OCI-LY1 (cell line): ENCODE measurements around the gene CLRN2.

Experiments
- H2AFZ ChIP-seq: fragments of 200-600 bp; sonication (generic), shearing (Covaris generic); 2 replicates; pipeline ENCODE4 v1.6.0; 2014; ENCODE audit warnings: antibody characterized with exemption, mild to moderate bottlenecking, low read length
- H3F3A ChIP-seq: fragments of 200-600 bp; sonication (generic), shearing (Covaris generic); 2 replicates; pipeline ENCODE4 v1.6.0; 2014; ENCODE audit warnings: mild to moderate bottlenecking, antibody characterized with exemption, low read length, moderate library complexity; ENCODE audit not compliant: insufficient read depth
- H3K27ac ChIP-seq: fragments of 200-600 bp; sonication (generic); 2 replicates; pipeline ENCODE4 v1.5.1; 2014; ENCODE audit warnings: low read length, mixed run types, mild to moderate bottlenecking, low read depth; ENCODE audit not compliant: poor library complexity, severe bottlenecking
- H3K27me3 ChIP-seq: fragments of 200-600 bp; sonication (generic); 2 replicates; pipeline ENCODE4 v1.6.0; 2014; ENCODE audit warnings: antibody characterized with exemption, mild to moderate bottlenecking, low read length, moderate library complexity; ENCODE audit not compliant: insufficient read depth
- H3K36me3 ChIP-seq: fragments of 200-600 bp; sonication (generic); 2 replicates; pipeline ENCODE4 v1.6.1; 2014; ENCODE audit warnings: mild to moderate bottlenecking, antibody characterized with exemption, low read length, moderate library complexity, mixed read lengths; ENCODE audit not compliant: insufficient read depth
- H3K4me1 ChIP-seq: fragments of 200-600 bp; sonication (generic); 2 replicates; pipeline ENCODE4 v1.5.1; 2014; ENCODE audit warnings: mild to moderate bottlenecking, low read length, moderate library complexity; ENCODE audit not compliant: insufficient read depth, severe bottlenecking
- H3K4me2 ChIP-seq: fragments of 200-600 bp; sonication (generic), shearing (Covaris generic); 2 replicates; pipeline ENCODE4 v1.6.1; 2014; ENCODE audit warnings: low read length
- H3K4me3 ChIP-seq: fragments of 200-600 bp; sonication (generic); 2 replicates; pipeline ENCODE4 v1.5.1; 2014; ENCODE audit warnings: low read length, low read depth, mild to moderate bottlenecking, mixed read lengths; ENCODE audit not compliant: poor library complexity, severe bottlenecking
- H3K79me2 ChIP-seq: fragments of 200-600 bp; shearing (Covaris generic); 2 replicates; pipeline ENCODE4 v1.6.1; 2016; ENCODE audit warnings: mixed run types, low read length, mixed read lengths; ENCODE audit not compliant: insufficient read depth
- H3K9ac ChIP-seq: fragments of 200-600 bp; sonication (generic), shearing (Covaris generic); 2 replicates; pipeline ENCODE4 v1.6.1; 2014; ENCODE audit warnings: mild to moderate bottlenecking, low read length, mixed read lengths
- H3K9me2 ChIP-seq: fragments of 200-600 bp; sonication (generic), shearing (Covaris generic); 2 replicates; pipeline ENCODE4 v1.6.1; 2014; ENCODE audit warnings: low read depth, mild to moderate bottlenecking, low read length, mixed read lengths
- H3K9me3 ChIP-seq: fragments of 200-600 bp; shearing (Covaris generic); 2 replicates; pipeline ENCODE4 v1.6.1; 2014; ENCODE audit warnings: low read length, mixed read lengths
- H4K20me1 ChIP-seq: fragments of 200-600 bp; sonication (generic), shearing (Covaris generic); 2 replicates; pipeline ENCODE4 v1.6.0; 2016; ENCODE audit warnings: mild to moderate bottlenecking, low read length; ENCODE audit not compliant: insufficient read depth
- CTCF ChIP-seq: fragments of 200-600 bp; sonication (generic), shearing (Covaris generic); IDR thresholded peaks from 2 replicates; pipeline ENCODE4 v1.5.1; 2017; ENCODE audit warnings: mild to moderate bottlenecking, antibody characterized with exemption, low read length, moderate library complexity, mixed read lengths
- EZH2 ChIP-seq: fragments of 200-600 bp; sonication (generic), shearing (Covaris generic); IDR thresholded peaks from 2 replicates; pipeline ENCODE4 v1.8.0; 2017; ENCODE audit warnings: borderline replicate concordance, mixed run types, mild to moderate bottlenecking, antibody characterized with exemption, low read length, moderate library complexity, mixed read lengths

CLRN2 gene, protein sequence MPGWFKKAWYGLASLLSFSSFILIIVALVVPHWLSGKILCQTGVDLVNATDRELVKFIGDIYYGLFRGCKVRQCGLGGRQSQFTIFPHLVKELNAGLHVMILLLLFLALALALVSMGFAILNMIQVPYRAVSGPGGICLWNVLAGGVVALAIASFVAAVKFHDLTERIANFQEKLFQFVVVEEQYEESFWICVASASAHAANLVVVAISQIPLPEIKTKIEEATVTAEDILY

GRCh38 chr4:17514865-17515264 lies at the start of gene CLRN2:
TSS of gene CLRN2 (plus strand) at chr4:17515165. CDS start at chr4:17515267, 102 bp downstream.
- H3K4me1 ChIP-seq, result peaks cover 18% of the 10 kb centered on the region
- no peaks in the 10 kb centered on the region for H3K9me2 ChIP-seq
- no peak within 1 kb of the TSS for H3K27ac ChIP-seq
- TF ChIP-seq CTCF (no peak), EZH2 (no peak)
- no peak within 1 kb of the TSS for H3K4me3 ChIP-seq
- H4K20me1 ChIP-seq, result no peaks in the 10 kb centered on the region
- H3K27me3 ChIP-seq, result no peaks in the 10 kb centered on the region
- H3K9ac ChIP-seq, result no peak within 1 kb of the TSS
- no peak within 1 kb of the TSS for H2AFZ ChIP-seq
- H3K36me3 ChIP-seq, result no peaks in the 10 kb centered on the region
- H3K9me3 ChIP-seq, result no peaks in the 10 kb centered on the region
- H3F3A ChIP-seq, result no peaks in the 10 kb centered on the region
- no peaks in the 10 kb centered on the region for H3K79me2 ChIP-seq
- H3K4me2 ChIP-seq, result no peak within 1 kb of the TSS

GRCh38 chr4:17468619-17469221 lies 46.2 kb upstream of the CLRN2 start:
- Histone ChIP-seq H3K4me1 (no peaks in the 10 kb centered on the region), H2AFZ (no peak overlapping the region), H3K36me3 (no peaks in the 10 kb centered on the region), H3K9ac (no peak overlapping the region), H3F3A (no peaks in the 10 kb centered on the region), H4K20me1 (no peaks in the 10 kb centered on the region), H3K27ac (no peak overlapping the region), H3K4me2 (no peak overlapping the region), H3K4me3 (no peak overlapping the region), H3K79me2 (no peaks in the 10 kb centered on the region), H3K27me3 (no peaks in the 10 kb centered on the region), H3K9me2 (no peaks in the 10 kb centered on the region), H3K9me3 (no peaks in the 10 kb centered on the region)
- no peak for TF ChIP-seq EZH2
- TF ChIP-seq CTCF, result no peak; the same call in 1 of the 2 replicates

GRCh38 chr4:17469931-17470674 lies 44.9 kb upstream of the CLRN2 start:
- Histone ChIP-seq H3K4me1 (no peaks in the 10 kb centered on the region), H4K20me1 (no peaks in the 10 kb centered on the region), H3K9me2 (no peaks in the 10 kb centered on the region), H3K4me3 (no peak overlapping the region), H3K36me3 (no peaks in the 10 kb centered on the region), H3K9ac (no peak overlapping the region), H3K27ac (no peak overlapping the region), H3K27me3 (no peaks in the 10 kb centered on the region), H3F3A (no peaks in the 10 kb centered on the region), H3K79me2 (no peaks in the 10 kb centered on the region), H3K9me3 (no peaks in the 10 kb centered on the region), H2AFZ (no peak overlapping the region), H3K4me2 (no peak overlapping the region)
- no peak for TF ChIP-seq EZH2
- TF ChIP-seq CTCF, result no peak
